K562 (cell line): Measurements from ENCODE around the gene SLMAP.

ENCODE experiments used
- ATF4 ChIP-seq: fragments of 450-650 bp; formaldehyde crosslinking; IDR thresholded peaks from 2 replicates; pipeline ENCODE4 v1.4.0; 2022; ENCODE audit warnings: mild to moderate bottlenecking, moderate library complexity
- HDGF ChIP-seq: fragments of 450-650 bp; IDR thresholded peaks from 2 replicates; pipeline ENCODE4 v1.6.1; 2016
- MYNN ChIP-seq, 2 experiments: sonication (generic); formaldehyde crosslinking in 1 of 2; IDR thresholded peaks; 2 replicates each; pipeline versions ENCODE4 v1.5.0 to v1.6.1; 2016 to 2020; ENCODE audit warnings: antibody characterized with exemption in 1 of 2, missing genetic modification reagents in 1 of 2
- REST ChIP-seq, 2 experiments: fragments of 450-650 bp; formaldehyde crosslinking in 1 of 2; IDR thresholded peaks; 2 replicates each; pipeline versions ENCODE4 v1.4.0 to v1.6.1; 2014 to 2020; ENCODE audit warnings: mild to moderate bottlenecking in 2 of 2, borderline replicate concordance in 1 of 2, low read depth in 1 of 2
- SIRT6 ChIP-seq: IDR thresholded peaks from one replicate; pipeline ENCODE4 v1.6.1; 2012; ENCODE audit warnings: low read depth, mild to moderate bottlenecking, control low read depth, inconsistent platforms, low read length, moderate library complexity
- STAG1 ChIP-seq: sonication (generic); formaldehyde crosslinking; IDR thresholded peaks from 2 replicates; pipeline ENCODE4 v1.5.0; 2020; ENCODE audit warnings: missing genetic modification reagents, borderline replicate concordance
- YY1 ChIP-seq, 3 experiments: IDR thresholded peaks; 2 replicates each; pipeline ENCODE4 v1.6.1; 2011; ENCODE audit warnings: low read length in 2 of 3, mild to moderate bottlenecking in 2 of 3, moderate library complexity in 2 of 3, borderline replicate concordance in 1 of 3, control low read depth in 1 of 3, low read depth in 1 of 3; ENCODE audit not compliant: insufficient read depth in 3 of 3, insufficient replicate concordance in 2 of 3, control insufficient read depth in 1 of 3, insufficient read length in 1 of 3; ENCODE audit errors: extremely low read depth in 1 of 3
- ZBTB2 ChIP-seq: fragments of 450-650 bp; IDR thresholded peaks from 2 replicates; pipeline ENCODE4 v1.6.1; 2016; ENCODE audit warnings: antibody characterized with exemption
- ZNF274 ChIP-seq: IDR thresholded peaks from 2 replicates; pipeline ENCODE4 v1.6.1; 2011; ENCODE audit warnings: low read depth, mild to moderate bottlenecking, low read length, moderate library complexity, borderline replicate concordance

GRCh38 chr3:57832486-57832885 is 76.4 kb downstream of the SLMAP start:
- TF ChIP-seq STAG1 (CRISPR knock-in tag) (no peak), REST (IDR thresholded peaks at IDR 0.05; ENCODE audit: borderline replicate concordance) (no peak), REST (CRISPR knock-in tag; IDR thresholded peaks at IDR 0.05; ENCODE audit: low read depth) (no peak), SIRT6 (no peak), YY1 (IDR thresholded peaks at IDR 0.05; ENCODE audit: borderline replicate concordance in 1 of 3, control insufficient read depth in 1 of 3, extremely low read depth in 1 of 3, insufficient read depth in 3 of 3, insufficient read length in 1 of 3, insufficient replicate concordance in 2 of 3, low read depth in 1 of 3, low read length in 2 of 3) (no peak), ZNF274 (no peak), ATF4 (CRISPR knock-in tag) (no peak), ZBTB2 (no peak), HDGF (no peak), MYNN (IDR thresholded peaks at IDR 0.05) (no peak), MYNN (CRISPR knock-in tag; IDR thresholded peaks at IDR 0.05) (no peak)
